HG03103 (cell line): ENCODE data around the gene KCNJ1.

Experiments
- ATAC-seq: cut with Tn5 transposase; IDR thresholded peaks from one replicate; pipeline ENCODE4 v1.9.1; 2021; ENCODE audit warnings: low read depth; ENCODE audit not compliant: unreplicated experiment

KCNJ1 gene

GRCh38 chr11:128827191-128827893 lies 39.8 kb downstream of the KCNJ1 start:
- no peak for ATAC-seq

- no peak for ATAC-seq
Observed at GRCh38 chr11:128825050-128825784, 41.9 kb downstream of the KCNJ1 start.

- ATAC-seq: no peak
Observed at GRCh38 chr11:128824191-128825049, 42.7 kb downstream of the KCNJ1 start.

GRCh38 chr11:128823753-128824152 lies 43.3 kb downstream of the KCNJ1 start:
- no peak for ATAC-seq

GRCh38 chr11:128822130-128822529 lies 45.0 kb downstream of the KCNJ1 start:
- no peak for ATAC-seq

DNA sequence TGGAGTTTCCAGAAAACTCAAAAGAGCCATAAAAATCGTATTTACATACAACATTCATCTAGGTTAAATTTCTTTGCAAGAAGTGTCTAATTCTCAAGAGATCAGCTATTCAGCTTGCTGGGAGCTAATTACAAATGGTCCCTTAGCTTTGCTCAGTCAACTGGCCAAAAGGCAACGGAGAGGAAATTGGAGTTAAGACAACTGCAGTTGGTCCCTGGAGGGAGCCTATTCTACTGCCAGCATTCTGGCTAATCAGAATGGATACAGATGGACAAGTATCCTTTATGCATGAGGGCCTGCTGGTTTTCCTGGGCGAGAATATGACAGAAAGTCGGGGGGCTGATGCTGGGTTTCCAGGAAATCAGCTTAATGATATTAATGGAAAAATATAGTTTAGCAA lies 45.5 kb downstream of the KCNJ1 start:
- no peak for ATAC-seq

GRCh38 chr11:128819198-128819597 lies 47.9 kb downstream of the KCNJ1 start:
- ATAC-seq: no peak

DNA sequence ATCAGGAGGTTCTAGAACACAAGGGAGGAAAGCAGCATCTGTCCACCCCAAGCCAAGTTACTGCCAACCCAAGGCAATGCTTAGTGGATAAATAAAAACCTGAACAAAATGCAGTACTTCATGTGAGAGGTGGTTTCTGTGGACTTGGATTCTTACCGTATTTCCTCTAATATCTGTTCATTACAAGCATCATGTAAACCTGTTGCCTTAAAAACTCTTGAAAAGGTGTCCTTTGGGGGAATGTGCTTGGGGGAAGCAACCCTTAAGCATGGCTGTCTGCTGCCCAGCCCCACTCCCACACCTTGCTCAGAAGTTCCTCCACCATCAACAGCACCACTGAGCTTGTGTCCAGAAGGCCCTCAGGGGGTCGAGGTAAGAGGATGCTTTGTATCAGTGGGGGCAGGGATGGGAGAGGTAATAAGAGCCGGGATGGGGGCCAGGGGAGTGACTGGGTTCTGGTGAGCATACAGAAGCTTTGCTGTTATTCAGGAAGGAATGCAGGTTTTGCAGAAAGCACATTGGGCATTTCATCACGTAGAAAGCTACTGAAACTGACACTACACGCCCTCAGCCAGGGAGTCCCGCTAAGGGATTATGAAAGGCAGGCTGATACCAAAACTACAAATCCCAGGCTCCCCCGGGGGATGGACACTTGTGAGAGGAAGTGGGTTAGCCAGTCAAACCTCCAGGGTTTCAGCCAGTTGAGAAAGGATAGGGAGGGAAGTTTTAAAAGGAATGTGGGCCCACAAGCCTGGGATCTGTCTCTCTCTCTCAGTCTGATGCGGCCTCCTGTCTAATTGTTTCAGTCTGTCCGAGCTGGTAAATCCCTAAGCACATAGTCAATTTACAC lies 52.0 kb downstream of the KCNJ1 start:
- no peak for ATAC-seq

DNA sequence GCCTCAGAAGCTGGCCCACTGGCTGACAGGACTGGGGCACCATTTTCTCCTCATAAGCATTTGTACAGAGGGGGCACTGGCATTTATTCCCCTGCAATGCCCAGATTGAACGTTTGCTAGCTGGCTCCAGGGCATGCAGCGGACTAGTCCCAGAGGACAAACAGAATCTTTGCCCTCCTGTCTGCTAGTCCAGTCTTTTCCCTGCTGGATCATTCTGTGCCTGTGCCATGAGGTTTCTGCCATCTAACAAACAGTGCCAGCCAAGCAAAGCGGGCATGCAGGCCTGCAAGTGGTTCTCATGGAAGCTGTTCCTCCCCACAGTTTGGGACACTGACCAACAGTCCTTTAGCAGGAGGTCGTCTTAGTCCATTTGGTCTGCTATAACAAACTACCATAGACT lies 53.4 kb downstream of the KCNJ1 start:
- ATAC-seq: no peak

GRCh38 chr11:128810784-128811514 lies 56.1 kb downstream of the KCNJ1 start:
- ATAC-seq: no peak

- ATAC-seq: no peak
Observed at GRCh38 chr11:128809128-128809527, 58.0 kb downstream of the KCNJ1 start.

- no peak for ATAC-seq
Observed at GRCh38 chr11:128807909-128808308, 59.2 kb downstream of the KCNJ1 start.

GRCh38 chr11:128806506-128807261 lies 60.4 kb downstream of the KCNJ1 start:
- no peak for ATAC-seq

- no peak for ATAC-seq
Observed at GRCh38 chr11:128804481-128804880, 62.6 kb downstream of the KCNJ1 start.

- ATAC-seq: no peak
Observed at GRCh38 chr11:128803449-128804245, 63.4 kb downstream of the KCNJ1 start.

DNA sequence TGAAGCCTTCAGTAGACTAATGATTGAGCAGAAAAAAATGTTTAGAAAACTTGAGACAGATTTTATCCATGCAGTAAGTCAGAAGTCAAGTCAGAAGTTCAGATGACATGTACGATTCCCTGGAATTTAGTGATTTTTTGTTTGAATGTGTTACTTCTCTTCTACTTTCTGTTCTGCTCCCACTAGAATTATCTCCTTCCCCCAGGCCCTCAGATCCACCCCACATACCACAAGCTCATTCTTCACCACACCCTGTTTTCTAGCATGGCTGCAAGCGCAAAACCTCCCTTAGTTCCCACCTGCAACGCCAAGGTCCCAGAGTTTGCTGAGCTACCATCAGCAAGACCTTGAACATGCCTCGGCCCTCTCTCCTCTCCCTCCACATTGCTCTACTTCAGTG lies 64.1 kb downstream of the KCNJ1 start:
- no peak for ATAC-seq

GRCh38 chr11:128802358-128802981 lies 64.6 kb downstream of the KCNJ1 start:
- ATAC-seq: no peak
